Measurements from ENCODE around the gene RBFOX2.

RBFOX2 gene

GRCh38 chr22:35977136-35977535, 51.5 kb downstream of the RBFOX2 start:
- peak; percentile 75 to 79 for DNase-seq (ENCODE audit: low read depth in 2 of 2)

GRCh38 chr22:35973388-35973787, 55.2 kb downstream of the RBFOX2 start:
- DNase-seq (ENCODE audit: low read depth in 2 of 2), result no peak

GRCh38 chr22:35972559-35972958, 56.1 kb downstream of the RBFOX2 start:
- no peak for DNase-seq (ENCODE audit: low read depth in 2 of 2)

GRCh38 chr22:35971456-35972119, 57.0 kb downstream of the RBFOX2 start:
- DNase-seq (ENCODE audit: low read depth in 2 of 2), result peak; percentile 96 to 97

GRCh38 chr22:35970616-35971455, 57.8 kb downstream of the RBFOX2 start:
- DNase-seq (ENCODE audit: low read depth in 2 of 2), result no peak

- DNase-seq (ENCODE audit: low read depth in 2 of 2), result no peak
Measured at GRCh38 chr22:35967046-35967397, 61.6 kb downstream of the RBFOX2 start.

- peak; percentile 70 to 75 for DNase-seq (ENCODE audit: low read depth in 2 of 2)
Measured at GRCh38 chr22:35966314-35967045, 62.1 kb downstream of the RBFOX2 start.

GRCh38 chr22:35963237-35963810, 65.3 kb downstream of the RBFOX2 start:
- no peak for DNase-seq (ENCODE audit: low read depth in 2 of 2)

GRCh38 chr22:35961480-35962295, 66.9 kb downstream of the RBFOX2 start:
- DNase-seq (ENCODE audit: low read depth in 2 of 2), result peak; percentile 82

- DNase-seq (ENCODE audit: low read depth in 2 of 2), result no peak
Measured at GRCh38 chr22:35960854-35961253, 67.8 kb downstream of the RBFOX2 start.

GRCh38 chr22:35959121-35959800, 69.4 kb downstream of the RBFOX2 start:
- DNase-seq (ENCODE audit: low read depth in 2 of 2), result no peak

- no peak for DNase-seq (ENCODE audit: low read depth in 2 of 2)
Measured at GRCh38 chr22:35958334-35958733, 70.3 kb downstream of the RBFOX2 start.

- no peak for DNase-seq (ENCODE audit: low read depth in 2 of 2)
Measured at GRCh38 chr22:35957589-35957988, 71.0 kb downstream of the RBFOX2 start.

- DNase-seq (ENCODE audit: low read depth in 2 of 2), result no peak
Measured at GRCh38 chr22:35956850-35957249, 71.8 kb downstream of the RBFOX2 start.

GRCh38 chr22:35955546-35955945, 73.1 kb downstream of the RBFOX2 start:
- DNase-seq (ENCODE audit: low read depth in 2 of 2), result no peak

- DNase-seq (ENCODE audit: low read depth in 2 of 2), result no peak
Measured at GRCh38 chr22:35952576-35952975, 76.0 kb downstream of the RBFOX2 start.

- no peak for DNase-seq (ENCODE audit: low read depth in 2 of 2)
Measured at GRCh38 chr22:35950262-35950661, 78.4 kb downstream of the RBFOX2 start.

- no peak for DNase-seq (ENCODE audit: low read depth in 2 of 2)
Measured at GRCh38 chr22:35949243-35949642, 79.4 kb downstream of the RBFOX2 start.

- no peak for DNase-seq (ENCODE audit: low read depth in 2 of 2)
Measured at GRCh38 chr22:35947794-35948425, 80.7 kb downstream of the RBFOX2 start.

GRCh38 chr22:35944458-35944857, 84.2 kb downstream of the RBFOX2 start:
- no peak for DNase-seq (ENCODE audit: low read depth in 2 of 2)

All from fibroblast of skin of left quadriceps (primary cell).